ENCODE measurements around the gene CNOT6.
"Not testable (repeated sequence)": the region's sequence is repeated elsewhere in the genome, so short reads cannot be mapped to it uniquely, and the experiment has no call there.

CNOT6 gene

GRCh38 chr5:180475969-180476524, 18.1 kb upstream of the CNOT6 start:
- H3K36me3 ChIP-seq (ENCODE audit: control insufficient read depth, insufficient read depth, low read length); H3K9ac ChIP-seq (ENCODE audit: low read length); H3K27ac ChIP-seq (ENCODE audit: low read depth, low read length); H3K4me3 ChIP-seq (ENCODE audit: low read length); H3K27me3 ChIP-seq (ENCODE audit: control insufficient read depth, insufficient read depth, low read length); H3K4me1 ChIP-seq (ENCODE audit: control insufficient read depth, insufficient read depth, low read length): not testable (repeated sequence)

- H3K27me3 ChIP-seq (ENCODE audit: control insufficient read depth, insufficient read depth, low read length), result no peaks in the 10 kb centered on the region
- no peak overlapping the region for H3K9ac ChIP-seq (ENCODE audit: low read length)
- no peak overlapping the region for H3K27ac ChIP-seq (ENCODE audit: low read depth, low read length)
- H3K36me3 ChIP-seq (ENCODE audit: control insufficient read depth, insufficient read depth, low read length), result no peaks in the 10 kb centered on the region
- H3K4me3 ChIP-seq (ENCODE audit: low read length), result no peak overlapping the region
- H3K4me1 ChIP-seq (ENCODE audit: control insufficient read depth, insufficient read depth, low read length), result no peaks in the 10 kb centered on the region
Measured at GRCh38 chr5:180484813-180485212, 9.4 kb upstream of the CNOT6 start.

GRCh38 chr5:180486636-180487149, 7.5 kb upstream of the CNOT6 start:
- H3K9ac ChIP-seq (ENCODE audit: low read length), result no peak overlapping the region
- H3K27me3 ChIP-seq (ENCODE audit: control insufficient read depth, insufficient read depth, low read length), result no peaks in the 10 kb centered on the region
- H3K27ac ChIP-seq (ENCODE audit: low read depth, low read length), result no peak overlapping the region
- H3K4me1 ChIP-seq (ENCODE audit: control insufficient read depth, insufficient read depth, low read length), result no peaks in the 10 kb centered on the region
- H3K4me3 ChIP-seq (ENCODE audit: low read length), result no peak overlapping the region
- no peaks in the 10 kb centered on the region for H3K36me3 ChIP-seq (ENCODE audit: control insufficient read depth, insufficient read depth, low read length)

GRCh38 chr5:180487556-180487955, 6.6 kb upstream of the CNOT6 start:
- Histone ChIP-seq H3K27me3 (ENCODE audit: control insufficient read depth, insufficient read depth, low read length) (no peaks in the 10 kb centered on the region), H3K4me1 (ENCODE audit: control insufficient read depth, insufficient read depth, low read length) (no peaks in the 10 kb centered on the region), H3K36me3 (ENCODE audit: control insufficient read depth, insufficient read depth, low read length) (no peaks in the 10 kb centered on the region), H3K4me3 (ENCODE audit: low read length) (no peak overlapping the region), H3K9ac (ENCODE audit: low read length) (no peak overlapping the region), H3K27ac (ENCODE audit: low read depth, low read length) (no peak overlapping the region)

- Histone ChIP-seq H3K27ac (ENCODE audit: low read depth, low read length) (no peak overlapping the region), H3K4me1 (ENCODE audit: control insufficient read depth, insufficient read depth, low read length) (peaks cover 7% of the 10 kb centered on the region), H3K36me3 (ENCODE audit: control insufficient read depth, insufficient read depth, low read length) (no peaks in the 10 kb centered on the region), H3K27me3 (ENCODE audit: control insufficient read depth, insufficient read depth, low read length) (no peaks in the 10 kb centered on the region), H3K4me3 (ENCODE audit: low read length) (no peak overlapping the region), H3K9ac (ENCODE audit: low read length) (no peak overlapping the region)
Measured at GRCh38 chr5:180491496-180491895, 2.7 kb upstream of the CNOT6 start.

- H3K27me3 ChIP-seq (ENCODE audit: control insufficient read depth, insufficient read depth, low read length), result no peaks in the 10 kb centered on the region
- H3K4me3 ChIP-seq (ENCODE audit: low read length), result no peak overlapping the region
- H3K36me3 ChIP-seq (ENCODE audit: control insufficient read depth, insufficient read depth, low read length), result no peaks in the 10 kb centered on the region
- peaks cover 7% of the 10 kb centered on the region for H3K4me1 ChIP-seq (ENCODE audit: control insufficient read depth, insufficient read depth, low read length)
- H3K27ac ChIP-seq (ENCODE audit: low read depth, low read length), result no peak overlapping the region
- no peak overlapping the region for H3K9ac ChIP-seq (ENCODE audit: low read length)
Measured at GRCh38 chr5:180492226-180492903, 1.8 kb upstream of the CNOT6 start.

- Histone ChIP-seq H3K9ac (ENCODE audit: low read length) (peak overlapping the region; percentile 62), H3K27ac (ENCODE audit: low read depth, low read length) (peak overlapping the region; percentile 86), H3K27me3 (ENCODE audit: control insufficient read depth, insufficient read depth, low read length) (no peaks in the 10 kb centered on the region), H3K4me3 (ENCODE audit: low read length) (peak overlapping the region; percentile 84), H3K4me1 (ENCODE audit: control insufficient read depth, insufficient read depth, low read length) (peaks cover 7% of the 10 kb centered on the region), H3K36me3 (ENCODE audit: control insufficient read depth, insufficient read depth, low read length) (no peaks in the 10 kb centered on the region)
Measured at GRCh38 chr5:180494510-180495181, 467 bp downstream of the CNOT6 start.

GRCh38 chr5:180495292-180495691, 1.1 kb downstream of the CNOT6 start:
- Histone ChIP-seq H3K4me1 (ENCODE audit: control insufficient read depth, insufficient read depth, low read length) (peaks cover 7% of the 10 kb centered on the region), H3K36me3 (ENCODE audit: control insufficient read depth, insufficient read depth, low read length) (no peaks in the 10 kb centered on the region), H3K9ac (ENCODE audit: low read length) (no peak overlapping the region), H3K4me3 (ENCODE audit: low read length) (peak overlapping the region; percentile 84), H3K27ac (ENCODE audit: low read depth, low read length) (peak overlapping the region; percentile 86), H3K27me3 (ENCODE audit: control insufficient read depth, insufficient read depth, low read length) (no peaks in the 10 kb centered on the region)

- Histone ChIP-seq H3K36me3 (ENCODE audit: control insufficient read depth, insufficient read depth, low read length) (no peaks in the 10 kb centered on the region), H3K27ac (ENCODE audit: low read depth, low read length) (no peak overlapping the region), H3K9ac (ENCODE audit: low read length) (no peak overlapping the region), H3K4me3 (ENCODE audit: low read length) (no peak overlapping the region), H3K4me1 (ENCODE audit: control insufficient read depth, insufficient read depth, low read length) (peaks cover 7% of the 10 kb centered on the region), H3K27me3 (ENCODE audit: control insufficient read depth, insufficient read depth, low read length) (no peaks in the 10 kb centered on the region)
Measured at GRCh38 chr5:180495991-180496741, 2.0 kb downstream of the CNOT6 start.

- not testable (repeated sequence) for H3K27ac ChIP-seq (ENCODE audit: low read depth, low read length); H3K36me3 ChIP-seq (ENCODE audit: control insufficient read depth, insufficient read depth, low read length); H3K4me1 ChIP-seq (ENCODE audit: control insufficient read depth, insufficient read depth, low read length); H3K4me3 ChIP-seq (ENCODE audit: low read length); H3K27me3 ChIP-seq (ENCODE audit: control insufficient read depth, insufficient read depth, low read length); H3K9ac ChIP-seq (ENCODE audit: low read length)
Measured at GRCh38 chr5:180496806-180497205, 2.6 kb downstream of the CNOT6 start.

- H3K36me3 ChIP-seq (ENCODE audit: control insufficient read depth, insufficient read depth, low read length); H3K4me3 ChIP-seq (ENCODE audit: low read length); H3K4me1 ChIP-seq (ENCODE audit: control insufficient read depth, insufficient read depth, low read length); H3K9ac ChIP-seq (ENCODE audit: low read length); H3K27me3 ChIP-seq (ENCODE audit: control insufficient read depth, insufficient read depth, low read length); H3K27ac ChIP-seq (ENCODE audit: low read depth, low read length): not testable (repeated sequence)
Measured at GRCh38 chr5:180497865-180498264, 3.7 kb downstream of the CNOT6 start.

- Histone ChIP-seq H3K27ac (ENCODE audit: low read depth, low read length) (no peak overlapping the region), H3K27me3 (ENCODE audit: control insufficient read depth, insufficient read depth, low read length) (no peaks in the 10 kb centered on the region), H3K9ac (ENCODE audit: low read length) (no peak overlapping the region), H3K4me1 (ENCODE audit: control insufficient read depth, insufficient read depth, low read length) (peaks cover 7% of the 10 kb centered on the region), H3K4me3 (ENCODE audit: low read length) (no peak overlapping the region), H3K36me3 (ENCODE audit: control insufficient read depth, insufficient read depth, low read length) (no peaks in the 10 kb centered on the region)
Measured at GRCh38 chr5:180498378-180498777, 4.2 kb downstream of the CNOT6 start.
